GM19351 (cell line): ENCODE results near the gene COL4A1.

Experiments
- ATAC-seq: cut with Tn5 transposase; IDR thresholded peaks from one replicate; pipeline ENCODE4 v1.9.1; 2021; ENCODE audit warnings: mild to moderate bottlenecking, moderate library complexity; ENCODE audit not compliant: unreplicated experiment

COL4A1 gene

GRCh38 chr13:110306960-110307766 is at the start of gene COL4A1, which contains the start of gene COL4A2:
Gene COL4A1, minus strand, starts transcription at chr13:110307157. Its CDS starts 130 bp downstream, at chr13:110307027.
Gene COL4A2, plus strand, starts transcription at chr13:110307284. Its CDS starts 620 bp downstream, at chr13:110307904.
- no peak for ATAC-seq

- ATAC-seq, result no peak
Measured at GRCh38 chr13:110356362-110356761, 49.4 kb upstream of the COL4A1 start.

- ATAC-seq, result no peak
Measured at GRCh38 chr13:110354715-110355473, 47.9 kb upstream of the COL4A1 start.

GRCh38 chr13:110354123-110354627 is 47.2 kb upstream of the COL4A1 start:
- no peak for ATAC-seq

GRCh38 chr13:110353339-110353977 is 46.5 kb upstream of the COL4A1 start:
- ATAC-seq, result no peak

- no peak for ATAC-seq
Measured at GRCh38 chr13:110352735-110353134, 45.8 kb upstream of the COL4A1 start.

GRCh38 chr13:110351636-110352420 is 44.9 kb upstream of the COL4A1 start:
- ATAC-seq, result no peak

GRCh38 chr13:110350509-110350908 is 43.6 kb upstream of the COL4A1 start:
- ATAC-seq, result no peak

GRCh38 chr13:110350049-110350448 is 43.1 kb upstream of the COL4A1 start:
- no peak for ATAC-seq

- ATAC-seq, result no peak
Measured at GRCh38 chr13:110349239-110349638, 42.3 kb upstream of the COL4A1 start.

GRCh38 chr13:110348309-110349105 is 41.5 kb upstream of the COL4A1 start:
- ATAC-seq, result no peak

- no peak for ATAC-seq
Measured at GRCh38 chr13:110347535-110348308, 40.8 kb upstream of the COL4A1 start.

- ATAC-seq, result no peak
Measured at GRCh38 chr13:110347088-110347487, 40.1 kb upstream of the COL4A1 start.

- no peak for ATAC-seq
Measured at GRCh38 chr13:110346661-110347067, 39.7 kb upstream of the COL4A1 start.

GRCh38 chr13:110345701-110346100 is 38.7 kb upstream of the COL4A1 start:
- ATAC-seq, result no peak

- ATAC-seq, result no peak
Measured at GRCh38 chr13:110345266-110345665, 38.3 kb upstream of the COL4A1 start.

- ATAC-seq, result no peak
Measured at GRCh38 chr13:110344320-110344719, 37.4 kb upstream of the COL4A1 start.

GRCh38 chr13:110343241-110343865 is 36.4 kb upstream of the COL4A1 start:
- no peak for ATAC-seq
